ENCODE measurements around the gene POLD4. TPM values are rescaled to one million over a fixed set of nuclear protein-coding genes. Genes with fewer than 3 reads are reported as not detected.

Gene POLD4
- total RNA-seq, 1 experiment from 2014 or later, result 19.5 TPM

DNA sequence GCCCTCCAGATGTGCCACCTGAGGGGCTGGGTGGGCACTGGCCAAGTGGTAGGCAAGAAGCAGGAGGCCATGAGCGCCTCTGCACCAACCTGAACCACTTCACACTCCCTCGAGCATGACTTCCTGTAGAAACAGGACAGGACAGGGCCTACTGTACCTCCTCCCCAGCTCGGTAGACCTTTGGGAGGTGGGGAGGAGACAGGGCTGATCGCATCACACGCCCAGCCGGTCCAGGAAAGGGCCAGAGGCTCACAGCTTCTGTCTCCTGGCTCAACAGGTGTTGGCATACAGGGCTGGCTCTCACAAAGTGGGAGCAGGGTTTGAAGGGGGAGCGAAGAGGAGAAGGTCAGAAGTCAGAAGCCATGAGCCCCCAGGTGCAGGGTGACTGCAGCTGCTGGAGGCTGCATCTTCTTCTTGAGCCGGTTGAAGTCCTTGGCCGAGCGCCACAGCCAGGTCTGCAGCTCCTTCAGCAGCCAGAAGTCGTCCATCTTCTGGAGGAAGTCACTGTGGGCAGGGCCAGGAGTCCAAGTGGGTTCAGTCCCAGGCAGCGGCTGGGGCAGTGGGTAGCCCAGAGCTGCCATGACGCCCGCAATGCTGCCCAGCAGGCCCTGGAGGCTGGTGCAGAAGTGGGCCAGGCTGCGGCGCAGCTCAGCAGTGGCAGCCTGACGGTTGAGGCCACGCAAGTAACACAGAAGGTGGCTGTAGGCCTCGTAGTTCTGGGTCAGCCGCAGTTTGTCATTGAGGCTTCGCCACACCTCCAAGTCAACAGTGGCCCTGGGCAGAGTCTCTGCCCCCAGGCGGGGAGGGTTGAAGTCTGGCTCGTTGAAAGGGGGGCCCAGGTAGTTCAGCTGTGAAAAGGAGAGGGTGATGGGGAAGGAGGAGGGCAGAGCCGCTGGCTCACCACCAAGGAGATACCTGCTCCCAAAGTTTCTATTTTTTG is 11.7 kb upstream of the POLD4 start:
- no peak overlapping the region for H4K8ac ChIP-seq (replicated peaks; ENCODE audit: insufficient read length, low read depth, low read length)
- no peak overlapping the region for H2BK12ac ChIP-seq (ENCODE audit: insufficient read length, low read depth, low read length)

More for the DNA sequence above, 11.7 kb upstream of the POLD4 start:
- Histone ChIP-seq H3K4me1 (ENCODE audit: insufficient read depth, low read length) (peaks cover 2% of the 10 kb centered on the region; the same call in 1 of the 2 replicates), H3K14ac (ENCODE audit: insufficient read depth, low read length) (peak overlapping the region; percentile 67; the same call in 1 of the 2 replicates), H3K79me2 (ENCODE audit: insufficient read depth, low read length) (no peaks in the 10 kb centered on the region), H3K23ac (ENCODE audit: insufficient read length, low read depth, low read length) (no peak overlapping the region), H3K27ac (ENCODE audit: insufficient read length, low read depth, low read length) (no peak overlapping the region), H3K56ac (ENCODE audit: insufficient read length, low read depth, low read length) (no peak overlapping the region), H2AK5ac (ENCODE audit: insufficient read length, low read length) (no peak overlapping the region), H2BK120ac (ENCODE audit: low read depth, low read length, poor library complexity, severe bottlenecking) (no peak overlapping the region), H4K20me1 (ENCODE audit: control insufficient read depth, insufficient read depth, insufficient read length) (peaks cover 3% of the 10 kb centered on the region), H2AFZ (ENCODE audit: low read length) (no peak overlapping the region), H4K91ac (ENCODE audit: insufficient read length, low read depth, low read length) (no peak overlapping the region), H3K9me3 (ENCODE audit: control insufficient read depth, low read depth, low read length) (no peaks in the 10 kb centered on the region), H2BK5ac (ENCODE audit: insufficient read length, low read length) (no peak overlapping the region), H3K79me1 (ENCODE audit: insufficient read depth, low read depth, low read length, poor library complexity, severe bottlenecking) (no peaks in the 10 kb centered on the region), H2BK20ac (ENCODE audit: low read depth, low read length, poor library complexity, severe bottlenecking) (no peak overlapping the region), H4K5ac (ENCODE audit: insufficient read length, low read depth, low read length) (no peak overlapping the region), H3K4ac (ENCODE audit: low read depth, low read length) (no peak overlapping the region), H3T11ph (ENCODE audit: low read length) (no peak overlapping the region), H3K27me3 (ENCODE audit: insufficient read depth, low read length) (no peaks in the 10 kb centered on the region; the same call in 1 of the 2 replicates), H3K9ac (ENCODE audit: extremely low read depth, insufficient read length, low read length) (no peak overlapping the region), H3K4me2 (ENCODE audit: insufficient read depth, insufficient read length, low read length) (no peak overlapping the region), H3K23me2 (ENCODE audit: insufficient read length, low read depth, low read length, poor library complexity, severe bottlenecking) (peaks cover 3% of the 10 kb centered on the region), H2BK15ac (ENCODE audit: low read depth, low read length) (no peak overlapping the region), H3K18ac (ENCODE audit: insufficient read length, low read depth, low read length) (no peak overlapping the region)
- no peaks in the 10 kb centered on the region for H3K9me3 Mint-ChIP-seq
- DNase-seq, result no peak
- peaks cover 17% of the 10 kb centered on the region in 2 experiments for H3K4me1 Mint-ChIP-seq
- peaks cover 65% of the 10 kb centered on the region for H3K27me3 Mint-ChIP-seq (ENCODE audit: low read depth)
- H3K36me3 Mint-ChIP-seq (ENCODE audit: insufficient read depth in 1 of 3, low read depth in 3 of 3), result no peaks in the 10 kb centered on the region
- no CpG with 5 or more reads among the region's 24 CpGs for WGBS (ENCODE audit: extremely low coverage, insufficient read length, low lambda C conversion rate)
- TF ChIP-seq, protein P1, sequence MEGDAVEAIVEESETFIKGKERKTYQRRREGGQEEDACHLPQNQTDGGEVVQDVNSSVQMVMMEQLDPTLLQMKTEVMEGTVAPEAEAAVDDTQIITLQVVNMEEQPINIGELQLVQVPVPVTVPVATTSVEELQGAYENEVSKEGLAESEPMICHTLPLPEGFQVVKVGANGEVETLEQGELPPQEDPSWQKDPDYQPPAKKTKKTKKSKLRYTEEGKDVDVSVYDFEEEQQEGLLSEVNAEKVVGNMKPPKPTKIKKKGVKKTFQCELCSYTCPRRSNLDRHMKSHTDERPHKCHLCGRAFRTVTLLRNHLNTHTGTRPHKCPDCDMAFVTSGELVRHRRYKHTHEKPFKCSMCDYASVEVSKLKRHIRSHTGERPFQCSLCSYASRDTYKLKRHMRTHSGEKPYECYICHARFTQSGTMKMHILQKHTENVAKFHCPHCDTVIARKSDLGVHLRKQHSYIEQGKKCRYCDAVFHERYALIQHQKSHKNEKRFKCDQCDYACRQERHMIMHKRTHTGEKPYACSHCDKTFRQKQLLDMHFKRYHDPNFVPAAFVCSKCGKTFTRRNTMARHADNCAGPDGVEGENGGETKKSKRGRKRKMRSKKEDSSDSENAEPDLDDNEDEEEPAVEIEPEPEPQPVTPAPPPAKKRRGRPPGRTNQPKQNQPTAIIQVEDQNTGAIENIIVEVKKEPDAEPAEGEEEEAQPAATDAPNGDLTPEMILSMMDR (conservative IDR thresholded peaks at IDR 0.05), result no peak
- no peak overlapping the region for H3K27ac Mint-ChIP-seq
- H3K4me3 Mint-ChIP-seq, result no peak overlapping the region

Measured in H9 (cell line).